ENCODE results near the gene BCL7A.

- TF ChIP-seq CTCF (conservative IDR thresholded peaks at IDR 0.05 in 1 of 2, IDR thresholded peaks at IDR 0.05 in 1 of 2; ENCODE audit: extremely low read depth in 1 of 2, insufficient read depth in 1 of 2, low read depth in 1 of 2, low read length in 2 of 2) (no peak), EZH2 (IDR thresholded peaks at IDR 0.05; ENCODE audit: borderline replicate concordance, low read length) (no peak)
Observed at GRCh38 chr12:122048151-122048550, 26.5 kb downstream of the BCL7A start.

All from mammary epithelial cell (primary cell).